HG03558 (cell line): ENCODE measurements around the gene XPR1.
"Not testable (repeated sequence)": the region's sequence is repeated elsewhere in the genome, so short reads cannot be mapped to it uniquely, and the experiment has no call there.

ENCODE experiments used
- ATAC-seq: cut with Tn5 transposase; IDR thresholded peaks from one replicate; pipeline ENCODE4 v1.9.1; 2021; ENCODE audit warnings: moderate number of reproducible peaks; ENCODE audit not compliant: unreplicated experiment; ENCODE audit errors: extremely low read depth

Gene XPR1

DNA sequence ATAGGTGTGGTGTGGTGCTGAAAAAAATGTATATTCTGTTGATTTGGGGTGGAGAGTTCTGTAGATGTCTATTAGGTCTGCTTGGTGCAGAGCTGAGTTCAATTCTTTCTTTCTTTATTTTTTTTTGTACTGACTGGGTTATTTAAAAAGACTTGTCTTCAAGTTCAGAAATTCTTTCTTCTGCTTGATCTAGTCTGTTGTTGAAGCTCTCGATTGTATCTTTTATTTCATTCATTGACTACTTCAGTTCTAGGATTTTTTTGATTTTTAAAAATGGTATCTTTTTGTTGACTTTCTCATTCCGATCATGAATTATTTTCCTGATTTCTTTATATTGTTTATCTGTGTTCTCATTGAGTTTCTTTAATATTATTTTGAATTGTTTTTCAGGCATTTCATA is 70.6 kb downstream of the XPR1 start:
- ATAC-seq, result not testable (repeated sequence)

DNA sequence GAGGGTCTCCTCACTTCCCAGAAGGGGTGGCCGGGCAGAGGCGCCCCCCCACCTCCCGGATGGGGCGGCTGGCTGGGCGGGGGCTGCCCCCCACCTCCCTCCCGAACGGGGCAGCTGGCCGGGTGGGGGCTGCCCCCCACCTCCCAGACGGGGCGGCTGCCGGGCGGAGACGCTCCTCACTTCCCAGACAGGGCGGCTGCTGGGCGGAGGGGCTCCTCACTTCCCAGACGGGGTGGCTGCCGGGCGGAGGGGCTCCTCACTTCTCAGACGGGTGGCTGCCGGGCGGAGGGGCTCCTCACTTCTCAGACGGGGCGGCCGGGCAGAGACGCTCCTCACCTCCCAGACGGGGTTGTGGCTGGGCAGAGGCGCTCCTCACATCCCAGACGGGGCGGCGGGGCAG is 78.9 kb downstream of the XPR1 start:
- ATAC-seq, result not testable (repeated sequence)

DNA sequence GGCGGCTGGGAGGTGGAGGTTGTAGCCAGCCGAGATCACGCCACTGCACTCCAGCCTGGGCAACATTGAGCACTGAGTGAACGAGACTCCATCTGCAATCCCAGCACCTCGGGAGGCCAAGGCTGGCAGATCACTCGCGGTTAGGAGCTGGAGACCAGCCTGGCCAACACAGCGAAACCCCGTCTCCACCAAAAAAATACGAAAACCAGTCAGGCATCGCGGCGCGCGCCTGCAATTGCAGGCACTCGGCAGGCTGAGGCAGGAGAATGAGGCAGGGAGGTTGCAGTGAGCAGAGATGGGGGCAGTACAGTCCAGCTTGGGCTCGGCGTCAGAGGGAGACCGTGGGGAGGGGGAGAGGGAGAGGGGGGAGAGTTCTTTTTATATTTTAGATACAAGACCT is 79.4 kb downstream of the XPR1 start:
- not testable (repeated sequence) for ATAC-seq

DNA sequence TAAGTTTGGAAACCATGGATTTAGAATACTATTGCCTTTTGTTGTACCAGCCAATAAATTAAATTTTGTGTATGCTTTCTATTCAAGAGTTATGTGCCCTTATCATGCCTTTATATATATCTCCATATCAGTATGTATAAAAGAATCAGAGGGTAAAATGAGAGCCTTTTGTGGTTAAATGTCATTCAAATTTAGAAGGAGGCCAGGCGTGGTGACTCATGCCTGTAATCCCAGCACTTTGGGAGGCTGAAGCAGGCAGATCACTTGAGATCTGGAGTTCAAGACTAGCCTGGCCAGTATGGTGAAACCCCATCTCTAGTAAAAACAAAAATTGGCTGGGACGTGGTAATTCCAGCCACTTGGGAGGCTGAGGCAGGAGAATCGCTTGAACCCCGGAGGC is 88.9 kb downstream of the XPR1 start:
- no peak for ATAC-seq

DNA sequence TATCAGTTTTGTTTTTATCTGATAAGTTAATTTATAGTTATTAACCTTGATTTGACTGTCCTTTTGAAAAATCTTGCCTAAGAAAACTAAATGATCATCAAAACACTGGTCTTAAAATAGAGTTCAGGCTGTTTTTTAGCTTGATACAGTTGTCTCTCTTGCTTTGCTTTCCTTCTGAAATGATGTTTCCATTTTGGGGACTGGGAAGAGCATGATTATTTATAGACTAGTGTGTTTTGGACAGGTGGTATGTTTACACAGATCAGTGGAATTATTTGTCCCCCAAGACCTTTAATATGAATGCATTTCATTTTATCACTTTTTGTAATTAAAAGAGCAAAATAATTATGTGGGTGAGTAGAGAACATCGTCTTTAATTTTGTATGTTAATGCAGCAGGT is 90.8 kb downstream of the XPR1 start:
- ATAC-seq, result no peak

DNA sequence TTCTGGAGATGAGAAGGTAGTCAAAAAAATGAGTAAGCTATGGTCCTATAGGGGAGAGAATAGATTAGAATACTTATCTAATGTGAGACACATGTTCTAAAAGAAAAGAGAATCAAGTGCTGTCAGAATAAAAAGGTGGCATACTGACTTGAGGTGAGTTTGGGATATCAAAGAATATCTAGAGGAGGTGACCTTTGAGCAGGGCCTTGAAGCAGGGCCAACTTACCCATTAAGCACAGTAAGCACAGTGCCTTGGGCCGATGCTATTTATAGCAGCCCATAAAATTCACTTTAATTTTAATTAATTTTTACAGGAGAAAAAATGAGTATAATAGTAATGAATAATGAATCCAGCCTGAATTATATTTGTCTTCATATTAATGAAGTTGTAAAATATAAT is 92.2 kb downstream of the XPR1 start:
- ATAC-seq, result no peak

DNA sequence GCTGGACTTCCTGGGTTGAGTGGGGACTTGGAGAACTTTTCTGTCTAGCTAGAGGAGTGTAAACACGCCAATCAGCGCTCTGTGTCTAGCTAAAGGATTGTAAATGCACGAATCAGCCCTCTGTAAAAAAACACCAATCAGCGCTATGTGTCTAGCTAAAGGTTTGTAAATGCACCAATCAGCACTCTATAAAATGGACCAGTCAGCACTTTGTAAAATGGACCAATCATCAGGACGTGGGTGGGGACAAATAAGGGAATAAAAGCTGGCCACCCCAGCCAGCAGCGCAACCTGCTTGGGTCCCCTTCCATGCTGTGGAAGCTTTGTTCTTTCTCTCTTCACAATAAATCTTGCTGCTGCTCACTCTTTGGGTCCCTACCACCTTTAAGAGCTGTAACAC is 94.2 kb downstream of the XPR1 start:
- not testable (repeated sequence) for ATAC-seq

DNA sequence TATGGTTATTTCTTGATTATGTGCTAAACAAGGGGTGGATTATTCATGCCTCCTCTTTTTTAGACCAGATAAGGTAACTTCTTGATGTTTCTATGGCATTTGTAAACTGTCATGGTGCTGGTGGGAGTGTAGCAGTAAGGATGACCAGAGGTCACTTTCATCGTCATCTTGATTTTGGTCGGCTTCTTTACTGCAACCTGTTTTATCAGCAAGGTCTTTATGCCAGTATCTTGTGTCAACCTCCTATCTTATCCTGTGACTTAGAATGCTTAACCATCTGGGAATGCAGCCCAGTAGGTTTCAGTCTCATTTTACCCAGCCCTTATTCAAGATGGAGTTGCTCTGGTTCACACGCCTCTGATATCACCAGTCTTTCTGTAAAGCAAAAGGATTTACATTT is 95.9 kb downstream of the XPR1 start:
- ATAC-seq, result not testable (repeated sequence)

DNA sequence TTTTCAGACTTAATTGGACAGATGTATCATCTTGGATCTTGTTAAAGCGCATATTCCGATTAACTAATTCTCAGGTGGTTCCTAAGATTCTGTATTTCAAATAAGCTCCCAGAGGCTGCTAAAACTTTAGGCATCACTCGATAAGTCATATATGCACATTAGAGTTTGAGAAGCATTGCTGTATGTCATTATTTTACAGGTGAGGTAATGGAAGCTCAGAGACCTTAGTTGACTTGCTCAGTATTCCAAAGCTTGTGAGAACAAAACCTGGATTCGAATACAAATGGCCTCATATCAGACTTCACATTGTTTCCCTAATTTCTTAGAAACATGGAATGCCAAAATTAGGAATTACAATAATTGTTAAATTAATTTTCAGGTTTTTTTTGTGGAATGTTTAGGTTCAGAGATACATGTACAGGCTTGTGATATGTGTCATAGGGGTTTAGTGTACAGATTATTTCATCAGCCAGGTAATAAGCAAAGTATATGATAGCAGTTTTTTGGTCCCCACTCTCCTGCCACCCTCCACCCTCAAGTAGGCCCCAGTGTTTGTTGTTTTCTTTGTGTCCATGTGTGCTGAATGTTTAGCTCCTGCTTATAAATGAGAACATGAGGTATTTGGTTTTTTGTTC is 96.8 kb downstream of the XPR1 start:
- no peak for ATAC-seq

DNA sequence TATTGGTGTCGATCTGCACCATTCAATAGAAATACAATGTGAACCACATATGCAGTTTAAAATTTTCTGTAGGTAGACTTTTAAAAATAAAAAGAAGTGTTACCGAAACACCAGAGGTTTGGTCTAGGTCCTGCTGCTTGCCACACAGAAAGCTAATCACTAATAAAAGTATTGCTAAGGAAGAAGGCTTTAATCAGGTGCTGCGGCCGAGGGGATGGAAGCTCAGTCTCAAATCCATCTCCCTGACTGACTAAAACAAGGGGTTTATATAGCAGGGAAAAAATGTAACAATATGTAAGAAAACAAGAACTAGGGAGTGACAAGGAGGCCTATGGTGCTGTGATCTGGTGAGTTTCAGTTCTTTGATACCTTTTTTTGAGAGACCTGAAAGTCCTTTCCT is 99.3 kb downstream of the XPR1 start:
- no peak for ATAC-seq

DNA sequence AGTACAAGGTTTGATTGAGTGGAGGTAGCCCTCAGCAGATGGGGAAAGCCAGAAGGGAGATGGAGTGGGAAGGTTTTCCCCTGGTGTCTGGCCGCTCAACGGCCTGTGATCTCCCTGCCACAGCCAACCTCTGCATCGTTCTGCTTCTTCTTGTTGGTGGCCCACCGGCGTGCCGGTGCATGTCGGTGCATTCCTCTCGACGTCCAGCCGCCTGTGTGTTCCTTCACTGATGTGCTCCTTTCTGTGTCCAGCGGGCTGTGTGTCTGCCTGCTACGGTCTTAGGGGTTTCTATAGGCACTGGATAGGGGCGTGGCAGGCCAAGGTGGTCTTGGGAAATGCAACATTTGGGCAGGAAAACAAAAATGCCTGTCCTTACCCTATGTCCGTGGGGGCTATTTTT is 101.0 kb downstream of the XPR1 start:
- no peak for ATAC-seq

DNA sequence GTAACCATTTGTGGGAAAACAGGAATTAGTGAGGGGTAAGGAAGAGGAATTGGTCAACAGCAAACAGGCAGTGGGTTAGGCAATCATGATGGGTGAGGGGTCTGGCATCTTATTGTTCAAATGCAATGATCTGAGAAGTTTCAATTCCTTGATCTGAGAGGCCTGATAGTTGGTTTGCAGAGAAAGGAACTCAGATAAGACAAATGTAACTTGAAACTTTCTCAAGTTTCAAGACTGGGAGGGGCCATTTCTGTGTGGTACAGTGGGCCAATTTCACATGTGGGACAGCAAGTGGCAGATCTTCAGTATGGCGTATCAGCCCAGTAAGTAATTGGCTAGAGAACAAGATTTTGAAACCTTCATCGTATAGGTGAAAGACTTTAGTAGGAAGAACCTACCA is 102.5 kb downstream of the XPR1 start:
- ATAC-seq, result no peak

DNA sequence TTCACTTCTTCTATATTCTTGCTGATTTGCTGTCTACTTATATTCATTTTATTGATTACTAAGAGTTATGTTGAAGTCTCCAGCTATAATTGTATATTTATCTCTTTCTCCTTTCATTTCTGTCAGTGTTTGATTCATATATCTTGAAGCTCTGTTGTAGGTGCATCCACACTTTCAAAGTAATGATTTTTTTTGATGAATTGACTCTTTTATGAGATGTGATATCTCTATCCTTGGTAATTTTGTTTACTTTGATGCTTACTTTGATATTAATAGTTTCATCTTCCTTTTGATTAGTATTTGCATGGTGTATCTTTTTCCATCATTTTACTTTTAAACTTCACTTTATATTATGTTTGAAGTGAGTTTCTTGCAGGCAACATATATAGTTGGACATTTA is 110.8 kb downstream of the XPR1 start:
- no peak for ATAC-seq

DNA sequence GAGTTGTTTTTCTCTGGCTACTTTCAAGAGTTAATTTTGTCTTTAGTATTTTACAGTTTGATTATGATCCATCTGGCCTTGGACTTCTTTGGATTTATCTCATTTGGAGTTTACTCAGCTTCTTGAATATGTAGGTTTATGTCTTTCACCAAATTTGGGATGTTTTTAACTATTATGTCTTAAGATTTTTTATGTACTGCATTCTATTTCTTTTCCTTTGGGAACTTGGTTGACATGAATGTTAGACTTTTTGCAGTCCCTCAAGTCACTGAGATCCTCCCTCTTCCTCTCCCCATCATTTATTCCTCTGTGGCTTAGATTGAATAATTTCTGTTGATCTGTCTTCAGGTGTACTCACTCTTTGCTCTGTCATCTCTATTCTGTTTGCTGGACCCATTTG is 112.0 kb downstream of the XPR1 start:
- no peak for ATAC-seq

DNA sequence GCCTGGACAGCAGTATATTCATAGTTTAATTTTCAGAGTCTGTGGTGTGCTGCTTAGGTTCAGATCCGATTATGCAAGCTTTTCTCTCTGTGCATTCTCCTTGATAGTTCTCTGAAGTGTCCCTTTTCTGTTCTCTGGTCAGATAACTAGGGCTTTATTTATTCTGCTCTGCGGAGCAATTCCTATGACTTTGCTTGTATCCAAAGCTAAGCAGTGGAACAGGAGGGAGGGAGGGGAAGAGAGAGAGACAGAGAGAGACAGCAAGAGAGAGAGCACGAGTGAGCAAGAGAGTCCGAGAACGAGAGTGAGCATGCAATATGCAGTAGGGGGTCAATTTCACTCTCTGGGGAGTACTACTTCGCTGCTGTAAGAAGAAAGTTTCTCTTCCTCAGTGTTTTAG is 113.3 kb downstream of the XPR1 start:
- ATAC-seq, result no peak

DNA sequence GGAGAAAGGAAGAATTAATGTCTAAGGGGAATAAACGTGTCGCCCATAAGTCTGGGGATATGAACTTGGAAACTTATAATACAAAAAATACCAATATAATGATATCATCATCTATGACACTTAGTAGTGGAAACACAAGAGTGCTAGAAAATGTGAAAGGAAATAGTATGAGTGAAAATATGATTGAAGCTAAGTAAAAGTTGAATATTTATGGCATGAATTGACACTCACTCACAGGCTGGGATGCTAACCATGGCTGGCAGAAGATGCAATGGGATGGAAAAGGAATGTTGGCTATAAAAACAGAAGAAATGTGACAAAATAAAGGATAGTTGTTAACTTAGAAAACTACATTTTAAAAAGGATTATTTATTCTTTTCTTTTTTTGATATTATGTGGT is 120.1 kb downstream of the XPR1 start:
- ATAC-seq, result no peak

DNA sequence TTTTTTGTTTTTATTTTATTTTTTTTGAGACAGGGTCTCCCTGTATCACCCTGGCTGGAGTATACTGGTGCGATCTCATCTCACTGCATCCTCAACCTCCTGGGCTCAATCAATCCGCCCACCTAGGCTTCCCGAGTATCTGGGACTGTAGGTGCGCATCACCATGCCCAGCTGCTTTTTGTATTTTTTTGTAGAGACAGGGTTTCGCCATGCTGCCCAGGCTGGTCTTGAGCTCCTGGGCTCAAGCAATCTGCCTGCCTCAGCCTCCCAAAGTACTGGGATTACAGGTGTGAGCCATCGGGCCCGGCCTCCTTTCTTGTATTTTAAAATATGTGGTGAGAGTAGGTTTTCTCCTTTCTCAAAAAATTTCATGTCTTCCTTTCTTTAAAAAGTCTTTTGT is 122.6 kb downstream of the XPR1 start:
- no peak for ATAC-seq

DNA sequence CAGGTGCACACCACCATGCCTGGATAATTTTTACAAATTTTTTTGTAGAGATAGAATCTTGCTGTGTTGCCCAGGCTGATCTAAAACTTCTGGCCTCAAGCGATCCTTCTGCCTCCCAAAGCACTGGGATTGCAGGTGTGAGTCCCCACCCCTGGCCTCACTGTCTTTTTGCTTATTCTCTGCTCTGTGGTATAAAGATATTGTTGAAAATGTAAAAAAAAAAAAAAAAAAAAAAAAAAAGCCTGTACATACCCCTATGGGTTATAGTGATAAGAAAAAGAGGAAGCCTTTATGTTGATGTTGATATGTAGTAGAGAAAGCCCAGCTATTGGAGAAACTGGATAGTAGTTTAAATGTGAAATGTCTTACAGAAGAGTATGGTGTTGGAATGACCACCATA is 125.8 kb downstream of the XPR1 start:
- no peak for ATAC-seq

DNA sequence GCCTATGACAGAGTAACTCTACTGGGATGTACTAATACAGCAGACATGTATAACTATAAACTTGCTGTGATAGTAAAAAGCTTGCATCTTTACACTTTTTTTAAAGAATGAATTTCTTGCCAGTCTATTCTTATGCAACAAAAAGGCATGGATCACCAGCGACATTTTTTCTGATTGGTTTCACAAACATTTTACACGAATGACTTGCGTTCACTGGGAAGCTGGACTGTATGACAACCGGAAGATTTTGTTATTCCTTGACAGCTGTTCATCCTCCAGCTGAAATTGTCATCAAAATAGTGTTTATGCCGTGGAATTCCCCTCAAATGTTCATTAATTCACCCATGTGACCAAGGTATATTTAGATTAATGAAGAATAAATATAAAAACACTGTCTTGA is 131.0 kb downstream of the XPR1 start:
- no peak for ATAC-seq

DNA sequence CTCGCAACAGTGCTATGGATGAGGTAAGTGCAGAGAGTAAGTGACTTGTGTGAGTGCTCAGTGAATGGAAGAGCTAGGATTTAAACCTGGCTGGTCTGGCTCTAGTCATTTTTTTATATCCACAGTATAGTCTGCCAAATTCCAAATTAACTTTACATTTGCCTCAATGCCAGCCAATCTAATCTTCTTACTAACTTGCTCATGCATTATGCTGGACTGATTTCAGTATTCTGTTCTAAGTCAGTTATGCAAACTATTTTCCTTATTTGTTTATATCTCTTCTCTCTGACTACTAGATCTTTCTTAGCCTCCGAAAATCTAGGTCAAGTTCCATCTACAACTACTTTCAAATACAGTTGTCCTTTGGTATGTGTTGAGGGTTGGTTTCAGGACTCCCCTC is 133.3 kb downstream of the XPR1 start:
- no peak for ATAC-seq

DNA sequence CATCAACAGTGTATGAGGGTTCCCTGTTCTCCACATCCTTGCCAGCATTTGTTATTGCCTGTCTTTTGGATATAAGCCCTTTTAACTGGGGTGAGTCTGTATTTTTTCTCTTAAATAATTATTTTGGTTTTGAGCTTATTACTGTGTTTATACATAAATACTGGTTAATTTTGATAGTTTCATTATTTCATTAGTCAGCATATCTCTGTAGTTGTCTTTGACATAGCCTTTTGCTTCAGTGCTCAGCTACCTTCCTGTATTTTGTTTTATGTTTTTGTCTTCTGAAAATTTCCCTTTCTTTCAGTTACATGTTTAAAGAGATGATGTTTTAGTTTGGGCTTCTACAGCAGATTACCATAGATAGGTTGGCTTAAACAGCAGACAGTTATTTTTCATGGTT is 138.1 kb downstream of the XPR1 start:
- no peak for ATAC-seq

DNA sequence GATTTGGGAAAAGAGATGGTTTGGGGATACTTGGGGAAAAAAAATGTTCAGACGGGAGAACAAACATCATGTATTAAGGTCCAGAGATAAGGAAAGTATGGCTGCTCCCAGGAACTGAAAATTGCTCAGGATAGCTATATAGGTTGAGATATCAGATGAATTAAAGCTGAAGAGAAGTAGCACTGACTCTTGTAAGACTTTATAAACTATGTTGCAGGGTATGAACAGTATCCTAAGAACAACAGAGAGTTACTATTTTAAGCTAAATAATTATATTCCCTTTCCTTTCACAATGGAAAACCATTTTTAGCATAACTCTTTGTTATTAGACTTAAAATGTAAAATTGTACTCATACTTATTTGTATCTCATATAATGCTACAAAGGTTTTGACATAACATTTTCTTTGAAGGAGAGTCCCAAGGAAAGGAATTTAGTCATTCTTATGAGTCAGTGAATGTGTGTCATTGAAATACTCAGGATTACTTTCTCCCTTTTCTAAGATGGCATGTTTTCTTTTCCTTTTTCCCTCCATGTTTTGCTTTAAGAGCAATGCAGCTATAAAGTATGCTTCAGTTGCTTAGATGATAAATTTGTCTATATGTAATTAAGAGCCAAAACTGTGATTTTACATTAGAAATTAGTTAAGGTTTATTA is 141.5 kb downstream of the XPR1 start:
- ATAC-seq, result no peak
